ENCODE measurements around the gene CHRM3.
"Not testable (repeated sequence)": the region's sequence is repeated elsewhere in the genome, so short reads cannot be mapped to it uniquely, and the experiment has no call there.

CHRM3 gene

DNA sequence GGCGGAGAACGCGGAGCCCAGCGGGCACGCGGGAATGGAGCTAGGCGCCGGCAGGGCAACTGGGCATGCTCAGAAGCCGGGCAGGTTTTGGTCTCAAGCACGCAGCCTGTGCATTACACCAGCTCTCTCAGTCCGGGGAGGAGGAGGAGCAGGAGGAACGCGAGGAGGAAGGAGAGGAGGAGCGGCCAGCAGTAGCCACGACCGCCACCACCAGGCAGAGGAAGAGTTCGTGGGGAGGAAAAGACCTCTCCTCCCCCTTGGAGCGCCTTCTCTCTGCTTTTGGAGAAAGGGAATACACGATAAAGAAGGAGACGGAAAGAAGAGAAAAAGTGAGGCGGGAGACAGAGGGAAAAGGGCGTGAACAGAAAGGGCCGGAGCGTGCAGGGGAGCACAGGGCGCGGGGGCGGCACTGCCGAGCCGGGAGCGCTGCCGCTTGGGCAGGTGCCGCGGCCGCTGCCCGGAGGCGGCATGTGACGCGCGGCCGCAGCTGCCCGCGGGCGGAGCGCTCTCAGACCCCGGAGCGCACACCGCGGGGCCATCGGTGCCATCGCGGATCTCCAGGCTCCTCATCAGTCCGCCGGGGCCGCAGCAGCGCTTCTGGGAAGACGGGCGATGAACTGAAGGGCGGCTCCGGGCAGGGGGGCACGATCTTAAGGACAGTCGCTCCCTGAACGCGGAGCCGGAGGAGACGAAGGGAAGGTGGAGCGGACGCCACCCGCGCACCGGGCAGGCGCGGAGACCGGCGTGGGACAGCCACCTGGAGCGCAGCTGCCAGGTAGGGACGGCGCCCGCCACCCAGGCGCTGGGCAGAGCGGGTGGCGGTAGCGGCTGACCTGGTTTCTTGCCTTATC is at the start of gene CHRM3:
Gene CHRM3, plus strand, starts transcription at position 116 of the 851 bp plus-strand sequence. CDS start 520,884 bp downstream, outside the sequence.
- DNase-seq, result no peak

GRCh38 chr1:239337799-239338430 is 48.5 kb upstream of the CHRM3 start:
- no peak for DNase-seq

DNA sequence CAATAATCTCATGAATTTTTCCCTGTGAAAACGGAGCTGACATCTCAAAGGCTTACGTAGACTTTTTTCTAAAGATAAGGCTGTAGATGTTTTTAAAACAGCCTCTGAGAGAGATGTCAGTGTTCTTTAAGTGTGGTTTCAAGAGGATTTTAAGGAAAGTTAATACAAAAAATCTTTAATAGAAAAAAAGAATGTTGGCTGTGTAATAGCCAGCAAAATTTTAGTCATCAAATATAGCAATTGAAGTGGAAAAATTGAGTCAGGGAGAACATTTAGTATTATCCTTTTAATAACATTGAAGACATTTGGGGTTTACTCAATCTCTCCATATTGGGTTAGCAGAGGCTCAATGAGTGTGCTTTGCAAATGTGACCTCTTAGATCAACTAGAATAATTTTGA is 38.6 kb upstream of the CHRM3 start:
- no peak for DNase-seq

DNA sequence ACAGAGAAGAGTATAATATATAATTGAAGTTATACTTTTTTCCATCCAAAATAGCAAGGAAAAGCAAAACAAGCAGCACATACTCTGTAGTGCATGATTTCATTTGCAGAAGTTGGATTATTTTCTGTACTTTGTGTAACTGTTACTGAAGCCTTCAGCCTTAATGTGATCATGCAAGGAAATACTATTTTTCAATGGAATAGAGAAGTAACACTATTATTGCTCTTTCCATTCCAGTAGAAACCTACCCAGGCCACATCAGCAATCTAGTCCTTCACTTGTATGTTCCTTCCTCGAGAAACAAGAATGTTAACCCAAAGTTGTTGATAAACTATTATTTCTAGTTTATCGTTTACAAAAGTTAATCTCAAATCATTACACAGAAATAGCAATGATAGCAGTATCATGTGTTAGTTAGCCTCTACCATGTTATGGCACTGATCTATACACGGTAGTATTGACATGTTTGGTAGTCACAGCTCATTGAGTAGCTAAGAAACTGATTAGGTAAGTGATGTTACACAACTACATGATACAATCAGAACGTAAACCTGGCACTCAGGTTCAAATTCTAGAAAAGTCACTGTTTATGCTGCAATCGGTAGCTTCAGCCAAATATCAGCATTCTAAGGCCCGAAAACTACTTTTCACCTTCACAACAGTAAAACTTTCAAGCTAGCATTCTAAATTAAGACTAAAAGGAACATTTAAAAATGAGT is 37.6 kb upstream of the CHRM3 start:
- no peak for DNase-seq

DNA sequence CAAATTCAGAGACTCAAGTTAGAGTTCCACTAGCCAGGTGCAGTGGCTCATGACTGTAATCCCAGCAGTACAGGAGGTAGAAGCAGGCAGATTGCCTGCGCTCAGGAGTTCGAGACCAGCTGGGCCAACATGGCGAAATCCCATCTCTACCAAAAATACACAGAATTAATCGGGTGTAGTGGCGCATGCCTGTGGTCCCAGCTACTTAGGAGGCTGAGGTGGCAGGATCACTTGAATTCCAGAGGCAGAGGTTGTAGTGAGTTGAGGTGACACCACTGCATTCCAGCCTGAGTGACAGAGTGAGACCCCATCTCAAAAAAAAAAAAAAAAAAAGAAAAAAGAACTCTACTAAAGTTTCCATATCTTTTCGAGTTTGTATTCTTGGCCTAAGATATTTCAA is 36.7 kb upstream of the CHRM3 start:
- DNase-seq, result no peak

DNA sequence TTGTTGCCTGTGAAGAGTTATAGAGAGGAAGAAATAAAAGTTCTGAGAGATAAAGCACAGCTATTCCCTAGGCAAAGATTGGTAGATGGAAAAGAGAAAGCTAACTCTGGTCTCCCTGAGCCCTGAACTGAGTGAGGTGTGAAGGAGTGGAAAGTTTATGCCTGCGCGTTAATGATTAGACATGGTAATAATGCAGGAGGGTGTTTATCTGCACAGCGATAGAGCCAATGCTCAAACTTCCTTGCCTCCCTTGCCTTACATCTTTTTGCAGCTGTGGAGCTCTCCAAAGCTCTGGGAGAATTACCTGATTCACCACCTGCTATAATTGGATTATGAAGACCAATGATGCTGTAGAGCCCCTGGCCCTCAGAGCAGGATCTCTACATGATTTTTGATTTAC is 32.8 kb upstream of the CHRM3 start:
- DNase-seq, result no peak

GRCh38 chr1:239354231-239354630 is 32.1 kb upstream of the CHRM3 start:
- DNase-seq, result no peak

GRCh38 chr1:239357867-239358266 is 28.5 kb upstream of the CHRM3 start:
- DNase-seq, result no peak

GRCh38 chr1:239361403-239361802 is 25.0 kb upstream of the CHRM3 start:
- no peak for DNase-seq

DNA sequence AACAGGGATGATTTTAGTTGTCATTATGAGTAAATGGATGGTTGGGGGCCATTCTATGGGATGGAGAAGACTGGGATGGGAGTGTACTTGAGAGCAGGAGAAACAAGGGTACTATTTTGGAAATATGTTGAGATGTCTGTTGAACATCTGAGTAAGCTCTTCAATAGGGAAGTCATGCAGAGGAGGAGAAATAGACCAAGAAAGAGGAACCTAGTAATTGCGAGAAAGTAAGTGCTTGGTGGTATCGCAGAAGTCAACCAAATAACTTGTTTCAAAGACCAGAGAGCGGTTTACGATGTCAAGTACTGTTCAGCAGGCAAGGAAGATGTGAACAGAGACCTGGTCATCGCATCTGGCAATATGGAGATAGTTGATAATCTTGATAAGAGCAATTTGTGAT is 22.4 kb upstream of the CHRM3 start:
- DNase-seq, result no peak

GRCh38 chr1:239367196-239367810 is 19.1 kb upstream of the CHRM3 start:
- no peak for DNase-seq

DNA sequence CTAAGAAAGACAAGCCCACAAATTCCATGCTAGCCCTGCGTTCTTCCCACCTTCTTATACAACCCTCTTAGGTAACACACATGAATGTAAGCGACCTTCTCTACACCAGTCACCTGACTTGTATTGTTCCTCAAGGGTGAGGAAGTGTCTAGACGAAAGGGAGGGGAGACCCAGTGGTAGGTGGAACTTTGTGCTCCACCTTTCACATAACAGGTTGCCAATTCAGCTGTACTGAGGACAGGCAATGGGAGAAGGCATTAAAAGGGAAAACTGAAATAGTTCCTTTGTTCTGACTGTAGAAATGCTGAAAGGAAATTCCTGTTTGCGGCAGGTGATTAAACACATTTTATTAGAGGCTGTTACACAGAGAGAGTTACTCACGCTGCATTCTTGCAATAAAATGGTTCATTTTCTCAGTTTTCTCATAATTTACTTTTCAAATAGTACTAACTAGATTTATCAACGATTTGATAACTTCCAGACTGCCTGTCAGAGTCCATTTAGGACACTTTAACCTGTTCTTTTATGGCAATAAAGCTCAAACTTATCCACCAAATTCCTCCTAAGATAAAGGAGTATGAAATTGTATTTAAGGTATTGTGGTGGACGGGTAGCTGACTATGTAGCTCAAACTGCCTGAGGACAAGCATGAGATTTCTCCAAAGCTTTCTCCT is 17.8 kb upstream of the CHRM3 start:
- DNase-seq, result no peak

- not testable (repeated sequence) for DNase-seq
Measured at GRCh38 chr1:239370869-239371268, 15.5 kb upstream of the CHRM3 start.

DNA sequence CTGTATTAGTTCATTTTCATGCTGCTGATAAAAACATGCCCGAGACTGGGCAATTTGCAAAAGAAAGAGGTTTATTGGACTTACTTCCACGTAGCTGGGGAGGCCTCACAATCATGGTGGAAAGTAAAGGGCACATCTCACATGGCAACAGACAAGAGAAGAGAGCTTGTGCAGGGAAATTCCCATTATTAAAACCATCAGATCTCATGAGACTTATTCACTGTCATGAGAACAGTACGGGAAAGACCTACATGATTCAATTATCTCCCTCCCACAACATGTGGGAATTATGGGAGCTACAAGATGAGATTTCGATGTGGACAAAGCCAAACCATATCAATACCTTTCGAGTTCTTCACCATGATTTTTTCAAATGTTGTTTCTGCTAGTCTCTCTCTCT is 3.7 kb upstream of the CHRM3 start:
- no peak for DNase-seq

GRCh38 chr1:239383714-239384113 is 2.7 kb upstream of the CHRM3 start:
- DNase-seq, result no peak

GRCh38 chr1:239387304-239388158 is 1.2 kb downstream of the CHRM3 start:
- DNase-seq, result no peak

DNA sequence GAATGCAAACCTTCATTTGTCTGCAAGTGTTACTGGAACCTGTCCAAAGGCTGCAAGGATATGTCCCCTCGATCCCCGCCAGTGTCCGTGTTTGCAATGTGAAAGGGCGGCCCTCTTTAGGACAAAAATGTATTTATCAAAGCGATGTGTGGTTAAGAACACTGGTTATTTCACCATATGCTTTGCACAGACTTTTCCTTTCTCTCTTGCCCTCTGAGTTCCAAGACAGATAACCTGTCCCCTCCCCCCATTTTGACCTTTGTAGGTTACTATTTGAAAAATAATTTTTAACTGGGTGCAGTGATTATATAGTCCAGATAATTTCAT is 1.8 kb downstream of the CHRM3 start:
- DNase-seq, result no peak

DNA sequence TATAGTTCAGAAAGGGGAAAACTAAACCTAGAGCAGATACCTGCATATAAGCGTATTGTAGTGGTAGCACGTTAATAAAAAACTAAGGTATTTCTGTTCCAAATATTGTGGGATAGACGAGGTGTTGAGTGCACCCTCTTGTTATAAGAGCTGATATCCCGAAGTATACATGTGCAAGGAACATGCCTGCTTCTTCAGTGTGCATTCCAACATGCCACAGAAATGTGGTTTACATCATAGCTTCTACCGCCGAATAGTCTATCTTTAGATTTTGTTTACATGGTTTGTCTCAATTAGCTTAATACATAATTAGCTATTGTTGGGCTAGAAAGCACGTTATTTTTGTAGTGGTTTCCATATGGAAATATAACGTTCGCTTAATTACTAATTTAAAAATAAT is 2.2 kb downstream of the CHRM3 start:
- DNase-seq, result no peak

- no peak for DNase-seq
Measured at GRCh38 chr1:239389703-239390102, 3.3 kb downstream of the CHRM3 start.

GRCh38 chr1:239392271-239392670 is 5.9 kb downstream of the CHRM3 start:
- no peak for DNase-seq

GRCh38 chr1:239394107-239394506 is 7.7 kb downstream of the CHRM3 start:
- DNase-seq, result no peak

DNA sequence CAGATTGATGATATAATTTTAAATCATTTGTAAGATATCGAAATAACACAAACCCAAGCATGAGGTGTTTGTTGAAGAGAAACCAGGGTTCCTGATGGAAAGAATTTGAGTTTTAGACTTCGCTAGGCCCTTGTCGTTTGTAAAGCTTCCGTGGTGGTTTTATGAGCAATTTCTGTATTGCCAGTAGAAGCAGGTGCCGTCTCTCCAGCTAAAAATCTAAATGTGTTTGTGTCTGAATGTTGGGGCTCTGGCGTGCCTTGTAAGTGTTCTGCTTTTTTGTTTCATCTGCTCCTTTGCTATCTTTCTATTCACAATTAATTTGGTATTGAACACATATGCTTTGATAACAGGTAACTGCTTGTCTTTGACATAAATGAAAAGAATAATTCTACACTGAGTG is 27.5 kb downstream of the CHRM3 start:
- no peak for DNase-seq

Data from activated CD4-positive, alpha-beta T cell treated with anti-CD3 and anti-CD28 coated beads for 4 hours (primary cell).